Panc1 (cell line): ENCODE measurements around the gene KRT83. TPM values are rescaled to one million over a fixed set of nuclear protein-coding genes. Genes with fewer than 3 reads are reported as not detected.

Experiments used
- ATAC-seq: fragments of 200-7000 bp; cut with Tn5 transposase; 2 replicates; pipeline ENCODE4 v1.9.1; 2020; ENCODE audit warnings: mild to moderate bottlenecking, moderate library complexity
- BruUV-seq: library from RNA; stranded (reverse); fragments of 400-500 nt; replicated peaks from 2 replicates; lab custom pipeline; 2021; lab: Mats Ljungman, UMichigan
- CTCF ChIA-PET: fragments of 300-600 bp; sonication (Branson Sonifier 250); formaldehyde crosslinking; loops from one replicate; lab custom pipeline; 2022; ENCODE audit warnings: antibody characterized with exemption; lab: Charles Lee
- POLR2A ChIA-PET: fragments of 300-600 bp; sonication (Branson Sonifier 250); formaldehyde crosslinking; loops from one replicate; lab custom pipeline; 2022; ENCODE audit warnings: antibody characterized with exemption; lab: Charles Lee
- DNase-seq: peaks from one replicate; pipeline ENCODE4 v3.0.0-alpha.2; 2010; ENCODE audit warnings: low read depth, low spot score
- H3K27ac ChIP-seq: 2 replicates; pipeline ENCODE4 v1.5.1; 2011; ENCODE audit warnings: mild to moderate bottlenecking, low read length, inconsistent platforms
- H3K27me3 ChIP-seq: fragments of 200-500 bp; sonication (Bioruptor generic); 2 replicates; pipeline ENCODE4 v1.6.0; 2014; ENCODE audit warnings: low read length, inconsistent platforms; ENCODE audit not compliant: control insufficient read depth, insufficient read depth
- H3K36me3 ChIP-seq: fragments of 200-500 bp; sonication (Bioruptor generic); 2 replicates; pipeline ENCODE4 v1.5.1; 2014; ENCODE audit warnings: inconsistent platforms, mild to moderate bottlenecking, low read length, moderate library complexity; ENCODE audit not compliant: control insufficient read depth, insufficient read depth
- H3K4me1 ChIP-seq: 2 replicates; pipeline ENCODE4 v1.5.1; 2011; ENCODE audit warnings: inconsistent platforms, mild to moderate bottlenecking, low read length, moderate library complexity; ENCODE audit not compliant: control insufficient read depth, insufficient read depth
- H3K4me3 ChIP-seq, 2 experiments: 2 replicates each; pipeline ENCODE4 v1.5.1; 2011 to 2012; ENCODE audit warnings: low read depth in 2 of 2, low read length in 2 of 2, mild to moderate bottlenecking in 2 of 2, inconsistent platforms in 1 of 2, moderate library complexity in 1 of 2
- H3K9me3 ChIP-seq: fragments of 200-500 bp; sonication (Bioruptor generic); 2 replicates; pipeline ENCODE4 v1.5.1; 2014; ENCODE audit warnings: low read depth, mild to moderate bottlenecking, inconsistent platforms, low read length, moderate library complexity; ENCODE audit not compliant: control insufficient read depth, insufficient read depth
- CTCF ChIP-seq: fragments of 450-650 bp; IDR thresholded peaks from 2 replicates; pipeline ENCODE4 v1.5.1; 2017; ENCODE audit warnings: mild to moderate bottlenecking
- POLR2AphosphoS5 ChIP-seq: IDR thresholded peaks from 2 replicates; pipeline ENCODE4 v1.6.1; 2012; ENCODE audit warnings: mild to moderate bottlenecking, low read depth, low read length, moderate library complexity
- REST ChIP-seq, 2 experiments: IDR thresholded peaks; 2 replicates each; pipeline ENCODE4 v1.6.1; 2011 to 2012; ENCODE audit warnings: low read depth in 2 of 2, control low read depth in 1 of 2, low read length in 1 of 2, mild to moderate bottlenecking in 1 of 2, moderate library complexity in 1 of 2; ENCODE audit not compliant: insufficient read depth in 1 of 2
- SIN3A ChIP-seq: IDR thresholded peaks from 2 replicates; pipeline ENCODE4 v1.6.1; 2012; ENCODE audit warnings: low read depth, mild to moderate bottlenecking, low read length, moderate library complexity, borderline replicate concordance; ENCODE audit not compliant: insufficient read depth
- TCF7L2 ChIP-seq: IDR thresholded peaks from 2 replicates; pipeline ENCODE4 v1.6.1; 2011; ENCODE audit warnings: mild to moderate bottlenecking, low read depth, low read length, inconsistent platforms
- in situ Hi-C: cut with HindIII; loops from 2 replicates; pipeline ENCODE4 v1.10.0; 2016; ENCODE audit warnings: low sequenced_read_pairs, low pct_unique_long_range_greater_than_20kb
- intact Hi-C: fragments of 100-400 bp; cut with micrococcal nuclease; formaldehyde crosslinking; loops from one replicate; pipeline ENCODE4 v1.10.0; 2022; ENCODE audit not compliant: unreplicated experiment
- total RNA-seq: library from RNA; stranded (reverse); gene quantifications from one replicate; pipeline ENCODE4 v1.2.1, GENCODE V29; 2021; ENCODE audit not compliant: unreplicated experiment

The KRT83 gene
- total RNA-seq, 1 experiment from 2014 or later = 0.28 TPM

GRCh38 chr12:52354200-52354599, 33.0 kb upstream of the KRT83 start:
- ATAC-seq = no peak
- H3K4me3 ChIP-seq = no peak overlapping the region
- H3K27me3 ChIP-seq = peaks cover 4% of the 10 kb centered on the region; the same call in 1 of the 2 replicates
- no peaks in the 10 kb centered on the region for H3K4me1 ChIP-seq
- ChIA-PET POLR2A (no interaction called here), CTCF (no interaction called here)
- TF ChIP-seq CTCF = no peak
- no peak for TF ChIP-seq POLR2AphosphoS5
- no peak for TF ChIP-seq TCF7L2
- TF ChIP-seq SIN3A = no peak
- no peak for TF ChIP-seq REST (IDR thresholded peaks at IDR 0.05; ENCODE audit: insufficient read depth in 1 of 2, low read depth in 2 of 2, low read length in 1 of 2)
- H3K9me3 ChIP-seq = no peaks in the 10 kb centered on the region
- DNase-seq = no peak
- no TSS peak for BruUV-seq
- no peaks in the 10 kb centered on the region for H3K36me3 ChIP-seq
- no peak overlapping the region for H3K27ac ChIP-seq
- intact Hi-C loops (no loop called here), in situ Hi-C loops (no loop called here)

GRCh38 chr12:52353766-52354165, 32.6 kb upstream of the KRT83 start:
- peaks cover 4% of the 10 kb centered on the region; the same call in 1 of the 2 replicates for H3K27me3 ChIP-seq
- BruUV-seq = no TSS peak
- ChIA-PET CTCF (no interaction called here), POLR2A (no interaction called here)
- intact Hi-C loops = no loop called here
- in situ Hi-C loops = no loop called here
- no peaks in the 10 kb centered on the region for H3K9me3 ChIP-seq
- no peak for ATAC-seq
- no peak for DNase-seq
- H3K36me3 ChIP-seq = no peaks in the 10 kb centered on the region
- H3K4me1 ChIP-seq = no peaks in the 10 kb centered on the region
- H3K4me3 ChIP-seq = no peak overlapping the region
- no peak overlapping the region for H3K27ac ChIP-seq
- TF ChIP-seq SIN3A (no peak), CTCF (no peak), REST (IDR thresholded peaks at IDR 0.05; ENCODE audit: insufficient read depth in 1 of 2, low read depth in 2 of 2, low read length in 1 of 2) (no peak), POLR2AphosphoS5 (no peak), TCF7L2 (no peak)
